Measurements from ENCODE around the gene P3H2. TPM values are rescaled to one million over a fixed set of nuclear protein-coding genes. Genes with fewer than 3 reads are reported as not detected.

Gene P3H2
- total and polyA plus RNA-seq, 9 of the 15 experiments (the other 6 are each of a cell fraction or from before 2014, with no cell fraction given): 0.04 to 0.26 (median 0.22) TPM; not detected in 6

- H3K36me3 ChIP-seq (ENCODE audit: control insufficient read depth, insufficient read depth, low read length): no peaks in the 10 kb centered on the region
- POLR2A ChIA-PET: no interaction called here
- no TSS peak for BruUV-seq (replicated peaks)
- FAIRE-seq (no peak), ATAC-seq (no peak), DNase-seq (ENCODE audit: extremely low read depth in 1 of 4, low spot score in 3 of 4) (no peak)
- no peak overlapping the region for H3K27ac ChIP-seq (ENCODE audit: extremely low read depth, low read depth, low read length)
- no peak overlapping the region for H2AFZ ChIP-seq (ENCODE audit: low read depth, low read length)
- H3K9me1 ChIP-seq (ENCODE audit: control insufficient read depth, insufficient read depth, low read length): no peaks in the 10 kb centered on the region
- in situ Hi-C loops (cut with MboI) (no loop called here), intact Hi-C loops (cut with micrococcal nuclease) (no loop called here)
- TF ChIP-seq DNMT1 (IDR thresholded peaks at IDR 0.05) (no peak), YBX1 (IDR thresholded peaks at IDR 0.05) (no peak), ZNF778 (CRISPR knock-in tag; IDR thresholded peaks at IDR 0.05) (no peak), SNAPC5 (CRISPR knock-in tag; IDR thresholded peaks at IDR 0.05) (no peak), BRF1 (IDR thresholded peaks at IDR 0.05; ENCODE audit: borderline replicate concordance, extremely low read depth, insufficient read length) (no peak), DDX20 (tag; IDR thresholded peaks at IDR 0.05; ENCODE audit: low read depth) (no peak), ZSCAN29 (IDR thresholded peaks at IDR 0.05) (no peak), ZNF384 (IDR thresholded peaks at IDR 0.05; ENCODE audit: low read depth, low read length) (no peak), SP2 (IDR thresholded peaks at IDR 0.05; ENCODE audit: extremely low read depth, low read depth, low read length, poor library complexity, severe bottlenecking) (no peak), GMEB1 (CRISPR knock-in tag; IDR thresholded peaks at IDR 0.05) (no peak)
- CTCF ChIA-PET (ENCODE audit: low intra/inter-chr PET ratio): no interaction called here
- H3K4me2 ChIP-seq (ENCODE audit: insufficient read depth, low read length): no peak overlapping the region
- H3K79me2 ChIP-seq (ENCODE audit: control insufficient read depth, insufficient read depth, low read length): no peaks in the 10 kb centered on the region
- H3K9me3 ChIP-seq (replicated peaks; ENCODE audit: control insufficient read depth, insufficient read depth, low read depth, low read length): no peaks in the 10 kb centered on the region
- no peak overlapping the region for H3K4me3 ChIP-seq
- 2% methylated on average over 3 of the region's 3 CpGs for WGBS (ENCODE audit: insufficient coverage, low coverage, missing lambda C conversion rate)
- no peaks in the 10 kb centered on the region for H3K27me3 ChIP-seq (ENCODE audit: control insufficient read depth in 2 of 2, insufficient read depth in 2 of 2, low read length in 2 of 2)
- H3K4me1 ChIP-seq (replicated peaks in 1 of 2; ENCODE audit: control insufficient read depth in 2 of 2, insufficient read depth in 2 of 2, low read length in 2 of 2): no peaks in the 10 kb centered on the region
- no peaks in the 10 kb centered on the region for H4K20me1 ChIP-seq (replicated peaks; ENCODE audit: control insufficient read depth, insufficient read depth, low read length)
- H3K9ac ChIP-seq (ENCODE audit: insufficient read depth in 1 of 2, low read depth in 2 of 2, low read length in 2 of 2): no peak overlapping the region
Observed at GRCh38 chr3:190064112-190064511, 56.6 kb downstream of the P3H2 start.
